H1 (cell line): ENCODE measurements around the gene STIM1. TPM values are rescaled to one million over a fixed set of nuclear protein-coding genes. Genes with fewer than 3 reads are reported as not detected.

ENCODE experiments used
- polyA plus RNA-seq, 7 experiments: library from polyadenylated mRNA; depleted of rRNA in 3 of 7; stranded (reverse) in 5 of 7; unstranded in 2 of 7; fragments of >200 nt in 5 of 7; fragments of 200-250 nt in 2 of 7; gene quantifications; 1 replicate in 5 of 7; 2 replicates in 1 of 7; 4 replicates in 1 of 7; pipeline versions ENCODE4 v1.2.1 to v1.2.3, GENCODE V29; 2011 to 2013; ENCODE audit warnings: missing spikeins in 2 of 7, mixed read lengths in 2 of 7
- small RNA-seq: library from polyadenylated mRNA; stranded (forward); fragments of <200 nt; extraction: miRNeasy Mini kit (QIAGEN cat#:217004); gene quantifications from one replicate; pipeline ENCODE3, GENCODE V24; 2013; ENCODE audit not compliant: insufficient read depth
- total RNA-seq: library from RNA; stranded (reverse); fragmentation: NEBNext Ultra II Directional; extraction: Animal tissue kit (Norgen Biotek cat#: 25700); gene quantifications from 2 replicates; pipeline ENCODE4 v1.2.1, GENCODE V29; 2021

Gene STIM1
- total and polyA plus RNA-seq, 2 of the 8 experiments (the other 6 are each of a cell fraction or from before 2014, with no cell fraction given): 11.1 to 12.2 TPM

Small RNA genes lying within 50 kb of the gene (small RNA-seq; reads per million reads assigned to genes)
- gene AC087441.2 (not detected), gene RF00409 (not detected), gene RPS29P20 (not detected)

Other genes with a start within 250 kb of the STIM1 start
- 7.2 and 7.5 TPM in 2 replicates for gene ART5, start 213.7 kb upstream of the STIM1 start, total RNA-seq
- 6.0 and 9.1 TPM in 2 replicates for gene ART5, start 213.7 kb upstream of the STIM1 start, polyA plus RNA-seq (2011; rRNA removed)
- gene ART1, start 210.5 kb upstream of the STIM1 start, total RNA-seq: not detected in 2 replicates
- gene ART1, start 210.5 kb upstream of the STIM1 start, polyA plus RNA-seq (2011; rRNA removed): not detected in 2 replicates
- 1.1 and 1.3 TPM in 2 replicates for gene CHRNA10, start 184.3 kb upstream of the STIM1 start, total RNA-seq
- 0.68 and 0.97 TPM in 2 replicates for gene CHRNA10, start 184.3 kb upstream of the STIM1 start, polyA plus RNA-seq (2011; rRNA removed)
- gene NUP98, start 58.1 kb upstream of the STIM1 start, total RNA-seq: 98.6 and 105 TPM in 2 replicates
- 243 and 261 TPM in 2 replicates for gene NUP98, start 58.1 kb upstream of the STIM1 start, polyA plus RNA-seq (2011; rRNA removed)
- 56.0 and 56.5 TPM in 2 replicates for gene PGAP2, start 47.1 kb upstream of the STIM1 start, total RNA-seq
- 106 and 111 TPM in 2 replicates for gene PGAP2, start 47.1 kb upstream of the STIM1 start, polyA plus RNA-seq (2011; rRNA removed)
- gene RHOG, start 14.7 kb upstream of the STIM1 start, total RNA-seq: 28.3 and 31.2 TPM in 2 replicates
- 69.6 and 79.8 TPM in 2 replicates for gene RHOG, start 14.7 kb upstream of the STIM1 start, polyA plus RNA-seq (2011; rRNA removed)
- gene RRM1, start 239.1 kb downstream of the STIM1 start, total RNA-seq: 116 and 126 TPM in 2 replicates
- 47.0 and 63.6 TPM in 2 replicates for gene RRM1, start 239.1 kb downstream of the STIM1 start, polyA plus RNA-seq (2011; rRNA removed)